ENCODE data around the gene DNAJC8.

Gene DNAJC8

DNA sequence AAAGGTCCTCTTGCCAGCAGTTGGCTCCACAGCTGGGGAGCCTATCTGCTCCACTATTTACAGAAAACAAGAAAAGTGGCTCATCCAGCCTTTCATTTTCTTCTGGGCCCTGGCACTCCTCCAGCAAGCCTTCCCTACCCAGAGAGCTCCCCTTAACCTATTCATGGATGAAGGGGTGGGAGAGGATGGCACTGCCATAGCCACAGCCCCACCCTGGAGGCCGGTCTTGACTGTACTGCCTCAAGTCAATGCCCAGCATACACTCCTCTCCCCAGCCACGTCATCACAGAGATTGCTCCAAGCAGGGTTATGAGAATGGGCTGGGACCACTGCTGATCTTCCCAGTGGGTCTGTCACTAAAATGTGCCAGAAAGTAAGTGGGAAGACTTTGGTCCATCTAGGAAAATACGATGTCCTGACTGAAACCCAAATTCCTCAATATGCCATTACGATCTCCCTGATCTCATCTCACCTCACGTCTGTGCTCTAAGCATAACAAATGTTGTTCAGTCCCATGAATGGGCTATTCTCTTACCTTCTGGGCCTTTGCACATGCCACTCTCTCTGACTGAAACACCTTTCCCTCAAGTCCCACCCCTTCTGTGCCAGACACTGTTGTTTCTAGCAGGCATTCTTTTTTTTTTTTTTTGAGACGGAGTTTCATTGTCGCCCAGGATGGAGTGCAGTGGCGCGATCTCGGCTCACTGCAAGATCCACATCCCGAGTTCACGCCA, 35.0 kb downstream of the DNAJC8 start:
- H3K27ac ChIP-seq, result no peak overlapping the region
- TF ChIP-seq, protein P1, sequence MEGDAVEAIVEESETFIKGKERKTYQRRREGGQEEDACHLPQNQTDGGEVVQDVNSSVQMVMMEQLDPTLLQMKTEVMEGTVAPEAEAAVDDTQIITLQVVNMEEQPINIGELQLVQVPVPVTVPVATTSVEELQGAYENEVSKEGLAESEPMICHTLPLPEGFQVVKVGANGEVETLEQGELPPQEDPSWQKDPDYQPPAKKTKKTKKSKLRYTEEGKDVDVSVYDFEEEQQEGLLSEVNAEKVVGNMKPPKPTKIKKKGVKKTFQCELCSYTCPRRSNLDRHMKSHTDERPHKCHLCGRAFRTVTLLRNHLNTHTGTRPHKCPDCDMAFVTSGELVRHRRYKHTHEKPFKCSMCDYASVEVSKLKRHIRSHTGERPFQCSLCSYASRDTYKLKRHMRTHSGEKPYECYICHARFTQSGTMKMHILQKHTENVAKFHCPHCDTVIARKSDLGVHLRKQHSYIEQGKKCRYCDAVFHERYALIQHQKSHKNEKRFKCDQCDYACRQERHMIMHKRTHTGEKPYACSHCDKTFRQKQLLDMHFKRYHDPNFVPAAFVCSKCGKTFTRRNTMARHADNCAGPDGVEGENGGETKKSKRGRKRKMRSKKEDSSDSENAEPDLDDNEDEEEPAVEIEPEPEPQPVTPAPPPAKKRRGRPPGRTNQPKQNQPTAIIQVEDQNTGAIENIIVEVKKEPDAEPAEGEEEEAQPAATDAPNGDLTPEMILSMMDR (IDR thresholded peaks at IDR 0.05; ENCODE audit: low read depth, low read length, missing control alignments), result no peak
- DNase-seq, result no peak
- H3K27me3 ChIP-seq (replicated peaks), result no peaks in the 10 kb centered on the region
- no peak overlapping the region for H3K4me3 ChIP-seq (ENCODE audit: low read depth, low read length)
- H3K36me3 ChIP-seq (replicated peaks), result peaks cover 33% of the 10 kb centered on the region
- in situ Hi-C loops (cut with HindIII; ENCODE audit: low pct_ligation_motif_present, low sequenced_read_pairs), result no loop called here

DNA sequence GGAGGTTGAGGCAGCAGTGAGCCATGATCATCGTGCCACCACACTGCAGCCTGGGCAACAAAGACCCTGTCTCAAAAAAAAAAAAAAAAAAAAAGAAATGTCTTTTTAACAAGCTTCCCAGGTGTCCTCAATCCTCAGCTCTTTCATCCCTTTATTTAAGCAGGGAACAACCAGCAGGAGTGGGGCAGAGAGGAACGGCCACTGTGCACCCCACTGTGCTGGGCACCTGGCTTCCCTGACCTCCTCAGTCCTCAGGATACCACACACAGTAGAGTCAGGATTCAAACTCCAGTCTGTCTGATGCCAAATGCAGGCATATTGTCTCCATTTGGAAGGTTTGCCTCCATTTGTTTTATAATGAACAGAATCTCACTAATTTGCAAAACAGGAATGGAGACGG, 36.5 kb downstream of the DNAJC8 start:
- Histone ChIP-seq H3K27ac (no peak overlapping the region), H3K4me3 (ENCODE audit: low read depth, low read length) (no peak overlapping the region), H3K27me3 (replicated peaks) (no peaks in the 10 kb centered on the region), H3K36me3 (replicated peaks) (peaks cover 29% of the 10 kb centered on the region)
- DNase-seq, result no peak
- TF ChIP-seq, protein P1 (IDR thresholded peaks at IDR 0.05; ENCODE audit: low read depth, low read length, missing control alignments), result no peak
- in situ Hi-C loops (cut with HindIII; ENCODE audit: low pct_ligation_motif_present, low sequenced_read_pairs), result no loop called here

DNA sequence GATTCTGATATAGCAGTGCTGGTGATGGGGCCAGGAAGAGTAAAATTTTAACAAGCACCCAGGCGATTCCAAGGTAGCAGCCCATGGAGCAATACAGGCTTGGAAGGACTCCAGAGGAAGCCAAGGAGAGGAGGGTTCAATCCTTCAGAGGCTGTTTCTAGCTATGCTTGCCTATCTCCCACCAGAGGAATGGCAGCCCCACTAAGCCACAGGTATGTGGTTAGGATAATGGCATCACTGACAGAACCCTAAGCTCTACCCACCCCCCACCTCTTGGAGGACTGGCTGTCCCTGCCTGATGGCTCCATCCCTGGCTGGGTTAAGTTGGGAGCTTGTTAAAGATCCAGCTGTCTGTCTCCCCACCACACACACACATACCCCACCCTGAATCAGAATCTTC, 37.0 kb downstream of the DNAJC8 start:
- DNase-seq, result no peak
- TF ChIP-seq, protein P1 (IDR thresholded peaks at IDR 0.05; ENCODE audit: low read depth, low read length, missing control alignments), result no peak
- Histone ChIP-seq H3K4me3 (ENCODE audit: low read depth, low read length) (no peak overlapping the region), H3K27ac (no peak overlapping the region), H3K27me3 (replicated peaks) (no peaks in the 10 kb centered on the region), H3K36me3 (replicated peaks) (peaks cover 23% of the 10 kb centered on the region)
- in situ Hi-C loops (cut with HindIII; ENCODE audit: low pct_ligation_motif_present, low sequenced_read_pairs), result no loop called here

DNA sequence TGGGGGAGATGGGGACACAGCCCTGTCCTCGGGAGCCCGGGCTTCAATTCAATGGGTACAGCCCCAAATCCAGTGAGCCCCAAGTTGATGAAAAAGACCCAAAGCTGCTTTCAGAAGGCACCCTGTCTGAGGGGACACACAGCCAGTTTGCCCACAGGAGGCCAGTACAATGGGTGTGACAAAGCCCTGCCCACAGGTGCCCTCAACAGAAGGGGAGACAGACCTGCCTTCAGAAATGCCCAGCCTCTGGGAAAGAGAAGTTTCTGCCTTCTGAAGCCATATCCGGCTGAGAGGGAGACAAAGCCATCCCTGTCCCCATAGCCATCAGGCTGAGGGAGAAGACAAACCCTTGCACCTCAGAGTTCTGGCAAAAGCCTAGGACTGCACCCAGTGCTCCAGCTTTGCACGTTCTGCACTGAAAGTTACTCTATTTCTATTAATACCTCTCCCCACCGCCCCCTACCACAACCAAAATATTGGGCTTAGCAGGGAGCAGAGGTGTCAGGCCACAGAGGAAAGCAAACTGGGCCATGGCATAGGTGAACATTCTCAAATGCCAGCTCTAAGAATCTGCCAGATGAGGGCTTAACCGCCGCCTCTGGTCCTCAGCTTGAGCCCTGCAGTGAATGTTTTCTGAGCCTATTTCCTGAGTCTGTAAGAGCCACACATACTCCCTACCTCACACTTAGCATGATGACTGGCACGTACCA, 38.3 kb downstream of the DNAJC8 start:
- TF ChIP-seq, protein P1 (IDR thresholded peaks at IDR 0.05; ENCODE audit: low read depth, low read length, missing control alignments), result no peak
- Histone ChIP-seq H3K27ac (no peak overlapping the region), H3K27me3 (replicated peaks) (no peaks in the 10 kb centered on the region), H3K36me3 (replicated peaks) (peaks cover 13% of the 10 kb centered on the region), H3K4me3 (ENCODE audit: low read depth, low read length) (no peak overlapping the region)
- no peak for DNase-seq
- in situ Hi-C loops (cut with HindIII; ENCODE audit: low pct_ligation_motif_present, low sequenced_read_pairs), result no loop called here

DNA sequence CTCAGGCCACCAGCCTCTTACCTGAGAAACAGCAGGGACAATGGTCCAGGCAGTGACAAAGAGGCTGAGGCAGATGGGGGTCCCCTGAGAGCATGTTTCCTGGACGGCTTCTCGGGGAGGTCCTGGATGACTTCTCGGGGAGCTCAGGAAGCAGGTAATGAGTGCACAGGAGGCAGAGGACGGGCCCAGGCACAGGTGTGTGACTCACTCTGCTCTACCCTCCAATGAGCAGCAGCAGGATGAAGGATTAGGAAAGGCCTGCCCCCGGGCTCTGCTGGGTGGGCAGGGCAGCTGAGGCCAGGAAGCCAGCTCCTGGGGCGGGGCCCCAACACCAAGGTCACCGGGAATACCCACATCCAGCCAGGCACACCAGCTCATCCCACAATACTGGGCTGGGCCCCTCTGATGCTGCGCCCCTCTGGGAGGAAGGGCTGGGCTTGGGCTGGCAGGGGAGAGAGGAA, 39.1 kb downstream of the DNAJC8 start:
- Histone ChIP-seq H3K4me3 (ENCODE audit: low read depth, low read length) (no peak overlapping the region), H3K27me3 (replicated peaks) (no peaks in the 10 kb centered on the region), H3K27ac (no peak overlapping the region), H3K36me3 (replicated peaks) (peaks cover 10% of the 10 kb centered on the region)
- in situ Hi-C loops (cut with HindIII; ENCODE audit: low pct_ligation_motif_present, low sequenced_read_pairs), result no loop called here
- no peak for DNase-seq
- TF ChIP-seq, protein P1 (IDR thresholded peaks at IDR 0.05; ENCODE audit: low read depth, low read length, missing control alignments), result no peak

All from brain microvascular endothelial cell (primary cell).